Measurements from ENCODE around the gene RASL11B.

The RASL11B gene

DNA sequence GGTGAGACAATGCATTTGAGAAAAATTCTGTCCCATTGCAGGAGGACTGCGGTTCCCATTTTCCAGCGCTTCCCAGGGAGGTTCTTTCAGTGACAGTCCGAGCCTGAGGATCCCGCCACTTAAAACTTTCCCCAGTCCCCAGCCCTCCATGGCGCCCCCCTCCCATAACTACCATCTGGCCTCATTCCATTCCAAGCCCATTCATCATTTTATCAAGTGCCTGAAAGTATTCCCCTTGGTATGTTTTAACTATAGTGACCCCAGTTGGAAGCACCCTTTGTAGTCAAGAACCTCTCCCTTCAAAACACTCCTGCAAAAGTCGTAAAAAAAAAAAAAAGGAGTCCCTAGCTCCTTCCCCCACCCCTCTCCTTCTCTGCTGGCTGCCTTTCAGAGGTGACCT is 1.2 kb downstream of the RASL11B start:
- Histone ChIP-seq H3K27ac (replicated peaks) (no peak overlapping the region), H3K4me3 (replicated peaks; ENCODE audit: insufficient read depth, low read length) (no peak overlapping the region), H3K27me3 (ENCODE audit: insufficient read depth, poor library complexity, severe bottlenecking) (no peaks in the 10 kb centered on the region)
- TF ChIP-seq GABPA (IDR thresholded peaks at IDR 0.05; ENCODE audit: low read depth) (no peak), POLR2AphosphoS5 (IDR thresholded peaks at IDR 0.05; ENCODE audit: low read depth) (no peak), SPI1 (IDR thresholded peaks at IDR 0.05; ENCODE audit: borderline replicate concordance, low read depth) (no peak)
- TF ChIP-seq, protein P1, sequence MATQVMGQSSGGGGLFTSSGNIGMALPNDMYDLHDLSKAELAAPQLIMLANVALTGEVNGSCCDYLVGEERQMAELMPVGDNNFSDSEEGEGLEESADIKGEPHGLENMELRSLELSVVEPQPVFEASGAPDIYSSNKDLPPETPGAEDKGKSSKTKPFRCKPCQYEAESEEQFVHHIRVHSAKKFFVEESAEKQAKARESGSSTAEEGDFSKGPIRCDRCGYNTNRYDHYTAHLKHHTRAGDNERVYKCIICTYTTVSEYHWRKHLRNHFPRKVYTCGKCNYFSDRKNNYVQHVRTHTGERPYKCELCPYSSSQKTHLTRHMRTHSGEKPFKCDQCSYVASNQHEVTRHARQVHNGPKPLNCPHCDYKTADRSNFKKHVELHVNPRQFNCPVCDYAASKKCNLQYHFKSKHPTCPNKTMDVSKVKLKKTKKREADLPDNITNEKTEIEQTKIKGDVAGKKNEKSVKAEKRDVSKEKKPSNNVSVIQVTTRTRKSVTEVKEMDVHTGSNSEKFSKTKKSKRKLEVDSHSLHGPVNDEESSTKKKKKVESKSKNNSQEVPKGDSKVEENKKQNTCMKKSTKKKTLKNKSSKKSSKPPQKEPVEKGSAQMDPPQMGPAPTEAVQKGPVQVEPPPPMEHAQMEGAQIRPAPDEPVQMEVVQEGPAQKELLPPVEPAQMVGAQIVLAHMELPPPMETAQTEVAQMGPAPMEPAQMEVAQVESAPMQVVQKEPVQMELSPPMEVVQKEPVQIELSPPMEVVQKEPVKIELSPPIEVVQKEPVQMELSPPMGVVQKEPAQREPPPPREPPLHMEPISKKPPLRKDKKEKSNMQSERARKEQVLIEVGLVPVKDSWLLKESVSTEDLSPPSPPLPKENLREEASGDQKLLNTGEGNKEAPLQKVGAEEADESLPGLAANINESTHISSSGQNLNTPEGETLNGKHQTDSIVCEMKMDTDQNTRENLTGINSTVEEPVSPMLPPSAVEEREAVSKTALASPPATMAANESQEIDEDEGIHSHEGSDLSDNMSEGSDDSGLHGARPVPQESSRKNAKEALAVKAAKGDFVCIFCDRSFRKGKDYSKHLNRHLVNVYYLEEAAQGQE (IDR thresholded peaks at IDR 0.05; ENCODE audit: insufficient replicate concordance, low read depth), result no peak
- TF ChIP-seq, protein P2, sequence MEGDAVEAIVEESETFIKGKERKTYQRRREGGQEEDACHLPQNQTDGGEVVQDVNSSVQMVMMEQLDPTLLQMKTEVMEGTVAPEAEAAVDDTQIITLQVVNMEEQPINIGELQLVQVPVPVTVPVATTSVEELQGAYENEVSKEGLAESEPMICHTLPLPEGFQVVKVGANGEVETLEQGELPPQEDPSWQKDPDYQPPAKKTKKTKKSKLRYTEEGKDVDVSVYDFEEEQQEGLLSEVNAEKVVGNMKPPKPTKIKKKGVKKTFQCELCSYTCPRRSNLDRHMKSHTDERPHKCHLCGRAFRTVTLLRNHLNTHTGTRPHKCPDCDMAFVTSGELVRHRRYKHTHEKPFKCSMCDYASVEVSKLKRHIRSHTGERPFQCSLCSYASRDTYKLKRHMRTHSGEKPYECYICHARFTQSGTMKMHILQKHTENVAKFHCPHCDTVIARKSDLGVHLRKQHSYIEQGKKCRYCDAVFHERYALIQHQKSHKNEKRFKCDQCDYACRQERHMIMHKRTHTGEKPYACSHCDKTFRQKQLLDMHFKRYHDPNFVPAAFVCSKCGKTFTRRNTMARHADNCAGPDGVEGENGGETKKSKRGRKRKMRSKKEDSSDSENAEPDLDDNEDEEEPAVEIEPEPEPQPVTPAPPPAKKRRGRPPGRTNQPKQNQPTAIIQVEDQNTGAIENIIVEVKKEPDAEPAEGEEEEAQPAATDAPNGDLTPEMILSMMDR (IDR thresholded peaks at IDR 0.05; ENCODE audit: insufficient read depth, low read length), result no peak
- no peak for DNase-seq (ENCODE audit: low read depth in 1 of 2, low spot score in 1 of 2)

DNA sequence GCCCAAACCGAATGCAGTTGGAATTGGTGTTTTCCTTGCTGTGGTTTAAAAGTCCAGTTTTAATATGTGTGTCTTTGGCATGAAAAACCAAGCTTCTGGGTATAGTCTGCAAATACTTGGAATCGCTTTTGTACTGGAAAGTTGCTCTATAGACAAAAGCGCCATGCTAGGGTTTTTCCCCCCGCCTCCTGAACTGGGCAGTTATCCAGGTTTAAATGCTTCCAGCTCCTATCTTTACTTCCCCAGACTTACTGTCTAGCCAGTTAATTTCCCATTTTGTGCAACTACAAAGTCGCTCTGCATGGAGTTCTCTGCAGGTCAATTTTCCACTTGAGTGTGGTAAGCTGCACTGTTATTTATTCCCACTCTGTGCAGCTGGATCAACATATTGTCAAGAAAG is 2.7 kb downstream of the RASL11B start:
- DNase-seq (ENCODE audit: low read depth in 1 of 2, low spot score in 1 of 2), result no peak
- H3K4me3 ChIP-seq (replicated peaks; ENCODE audit: insufficient read depth, low read length), result no peak overlapping the region

DNA sequence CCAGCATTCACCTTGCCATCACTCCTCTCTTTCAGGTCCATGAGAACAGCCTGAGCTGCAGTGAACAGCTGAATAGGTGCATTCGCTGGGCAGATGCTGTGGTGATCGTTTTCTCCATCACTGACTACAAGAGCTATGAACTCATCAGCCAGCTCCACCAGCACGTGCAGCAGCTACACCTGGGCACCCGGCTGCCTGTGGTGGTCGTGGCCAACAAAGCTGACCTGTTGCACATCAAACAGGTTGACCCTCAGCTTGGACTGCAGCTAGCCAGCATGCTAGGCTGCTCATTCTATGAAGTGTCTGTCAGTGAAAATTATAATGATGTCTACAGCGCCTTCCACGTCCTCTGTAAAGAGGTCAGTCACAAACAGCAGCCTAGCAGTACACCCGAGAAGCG is 3.2 kb downstream of the RASL11B start:
- no peak for DNase-seq (ENCODE audit: low read depth in 1 of 2, low spot score in 1 of 2)
- TF ChIP-seq, protein P1 (IDR thresholded peaks at IDR 0.05; ENCODE audit: insufficient replicate concordance, low read depth), result no peak
- TF ChIP-seq SPI1 (IDR thresholded peaks at IDR 0.05; ENCODE audit: borderline replicate concordance, low read depth) (no peak), GABPA (IDR thresholded peaks at IDR 0.05; ENCODE audit: low read depth) (no peak), POLR2AphosphoS5 (IDR thresholded peaks at IDR 0.05; ENCODE audit: low read depth) (no peak)
- TF ChIP-seq, protein P2 (IDR thresholded peaks at IDR 0.05; ENCODE audit: insufficient read depth, low read length), result no peak
- Histone ChIP-seq H3K27me3 (ENCODE audit: insufficient read depth, poor library complexity, severe bottlenecking) (no peaks in the 10 kb centered on the region), H3K27ac (replicated peaks) (no peak overlapping the region), H3K4me3 (replicated peaks; ENCODE audit: insufficient read depth, low read length) (no peak overlapping the region)

More for the DNA sequence above, 2.7 kb downstream of the RASL11B start:
- H3K27me3 ChIP-seq (ENCODE audit: insufficient read depth, poor library complexity, severe bottlenecking), result no peaks in the 10 kb centered on the region
- TF ChIP-seq SPI1 (IDR thresholded peaks at IDR 0.05; ENCODE audit: borderline replicate concordance, low read depth), result no peak
- no peak for TF ChIP-seq POLR2AphosphoS5 (IDR thresholded peaks at IDR 0.05; ENCODE audit: low read depth)
- no peak for TF ChIP-seq GABPA (IDR thresholded peaks at IDR 0.05; ENCODE audit: low read depth)
- TF ChIP-seq, protein P1 (IDR thresholded peaks at IDR 0.05; ENCODE audit: insufficient replicate concordance, low read depth), result no peak
- TF ChIP-seq, protein P2 (IDR thresholded peaks at IDR 0.05; ENCODE audit: insufficient read depth, low read length), result no peak
- H3K27ac ChIP-seq (replicated peaks), result no peak overlapping the region

Data from HL-60 (cell line).